Measurements from ENCODE around the gene SSBP2.
"Not testable (repeated sequence)": the region's sequence is repeated elsewhere in the genome, so short reads cannot be mapped to it uniquely, and the experiment has no call there.

SSBP2 gene

GRCh38 chr5:81420039-81420667, 330.7 kb downstream of the SSBP2 start:
- DNase-seq: no peak

GRCh38 chr5:81418606-81419005, 332.3 kb downstream of the SSBP2 start:
- no peak for DNase-seq

- DNase-seq: no peak
Observed at GRCh38 chr5:81417052-81417451, 333.8 kb downstream of the SSBP2 start.

GRCh38 chr5:81409896-81410295, 341.0 kb downstream of the SSBP2 start:
- no peak for DNase-seq

- DNase-seq: no peak
Observed at GRCh38 chr5:81409361-81409760, 341.5 kb downstream of the SSBP2 start.

GRCh38 chr5:81408496-81408895, 342.4 kb downstream of the SSBP2 start:
- no peak for DNase-seq

- DNase-seq: not testable (repeated sequence)
Observed at GRCh38 chr5:81407811-81408210, 343.1 kb downstream of the SSBP2 start.

- DNase-seq: no peak
Observed at GRCh38 chr5:81405126-81405891, 345.6 kb downstream of the SSBP2 start.

- DNase-seq: no peak
Observed at GRCh38 chr5:81402192-81402930, 348.5 kb downstream of the SSBP2 start.

GRCh38 chr5:81401266-81401665, 349.6 kb downstream of the SSBP2 start:
- no peak for DNase-seq

- DNase-seq: no peak
Observed at GRCh38 chr5:81400375-81400774, 350.5 kb downstream of the SSBP2 start.

- no peak for DNase-seq
Observed at GRCh38 chr5:81398741-81399140, 352.2 kb downstream of the SSBP2 start.

GRCh38 chr5:81397176-81397575, 353.7 kb downstream of the SSBP2 start:
- no peak for DNase-seq

- no peak for DNase-seq
Observed at GRCh38 chr5:81395262-81395661, 355.6 kb downstream of the SSBP2 start.

GRCh38 chr5:81393783-81394718, 356.8 kb downstream of the SSBP2 start, which contains the start of gene ACOT12:
ACOT12 (minus strand) TSS chr5:81394134; CDS start chr5:81394114, 20 bp downstream.
- no peak for DNase-seq

- DNase-seq: no peak
Observed at GRCh38 chr5:81393430-81393782, 357.5 kb downstream of the SSBP2 start.

GRCh38 chr5:81389025-81389424, 361.9 kb downstream of the SSBP2 start:
- no peak for DNase-seq

GRCh38 chr5:81388169-81388568, 362.7 kb downstream of the SSBP2 start:
- no peak for DNase-seq

- DNase-seq: no peak
Observed at GRCh38 chr5:81383867-81384266, 367.0 kb downstream of the SSBP2 start.

- DNase-seq: no peak
Observed at GRCh38 chr5:81371354-81371876, 379.5 kb downstream of the SSBP2 start.

- no peak for DNase-seq
Observed at GRCh38 chr5:81370912-81371311, 380.0 kb downstream of the SSBP2 start.

- DNase-seq: no peak
Observed at GRCh38 chr5:81365541-81365940, 385.4 kb downstream of the SSBP2 start.

Data from activated CD4-positive, alpha-beta T cell treated with anti-CD3 and anti-CD28 coated beads for 4 hours (primary cell).